HEK293 (cell line): ENCODE measurements around the gene AK3.

Experiments used
- ZBTB26 ChIP-seq: fragments of 450-650 bp; formaldehyde crosslinking; optimal IDR thresholded peaks from 2 replicates; pipeline ENCODE3; 2016; ENCODE audit warnings: missing biosample characterization, mild to moderate bottlenecking, missing genetic modification characterization
- TF ChIP-seq, protein P1 (sequence below): fragments of 450-650 bp; formaldehyde crosslinking; IDR thresholded peaks from 2 replicates; pipeline ENCODE4 v1.5.1; 2016; ENCODE audit warnings: missing biosample characterization, missing genetic modification characterization

GRCh38 chr9:4771788-4772187, 30.8 kb upstream of the AK3 start:
- TF ChIP-seq ZBTB26, result no peak
- TF ChIP-seq, protein P1, sequence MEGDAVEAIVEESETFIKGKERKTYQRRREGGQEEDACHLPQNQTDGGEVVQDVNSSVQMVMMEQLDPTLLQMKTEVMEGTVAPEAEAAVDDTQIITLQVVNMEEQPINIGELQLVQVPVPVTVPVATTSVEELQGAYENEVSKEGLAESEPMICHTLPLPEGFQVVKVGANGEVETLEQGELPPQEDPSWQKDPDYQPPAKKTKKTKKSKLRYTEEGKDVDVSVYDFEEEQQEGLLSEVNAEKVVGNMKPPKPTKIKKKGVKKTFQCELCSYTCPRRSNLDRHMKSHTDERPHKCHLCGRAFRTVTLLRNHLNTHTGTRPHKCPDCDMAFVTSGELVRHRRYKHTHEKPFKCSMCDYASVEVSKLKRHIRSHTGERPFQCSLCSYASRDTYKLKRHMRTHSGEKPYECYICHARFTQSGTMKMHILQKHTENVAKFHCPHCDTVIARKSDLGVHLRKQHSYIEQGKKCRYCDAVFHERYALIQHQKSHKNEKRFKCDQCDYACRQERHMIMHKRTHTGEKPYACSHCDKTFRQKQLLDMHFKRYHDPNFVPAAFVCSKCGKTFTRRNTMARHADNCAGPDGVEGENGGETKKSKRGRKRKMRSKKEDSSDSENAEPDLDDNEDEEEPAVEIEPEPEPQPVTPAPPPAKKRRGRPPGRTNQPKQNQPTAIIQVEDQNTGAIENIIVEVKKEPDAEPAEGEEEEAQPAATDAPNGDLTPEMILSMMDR (tag by site-specific recombination), result no peak
